GM20431 (cell line): Measurements from ENCODE around the gene ATP6V1E1.

Source experiments
- in situ Hi-C: fragments of 300-500 bp; cut with MseI, MboI; formaldehyde crosslinking; loops from one replicate; pipeline ENCODE4 v1.15.0; 2020; ENCODE audit warnings: low sequenced_read_pairs; ENCODE audit not compliant: unreplicated experiment

ATP6V1E1 gene

GRCh38 chr22:17554814-17555213 is 73.7 kb downstream of the ATP6V1E1 start:
- in situ Hi-C loops, result loop anchor here (25.0 kb wide), 1 partner anchor 332 kb away; no protein-coding TSS in a partner anchor

GRCh38 chr22:17552737-17553136 is 75.8 kb downstream of the ATP6V1E1 start:
- in situ Hi-C loops, result loop anchor here (25.0 kb wide), 1 partner anchor 335 kb away; no protein-coding TSS in a partner anchor

- in situ Hi-C loops, result loop anchor here (25.0 kb wide), 1 partner anchor 338 kb away; no protein-coding TSS in a partner anchor
Observed at GRCh38 chr22:17549655-17550054, 78.9 kb downstream of the ATP6V1E1 start.

- in situ Hi-C loops, result no loop called here
Observed at GRCh38 chr22:17549183-17549582, 79.4 kb downstream of the ATP6V1E1 start.

- in situ Hi-C loops, result no loop called here
Observed at GRCh38 chr22:17548756-17549035, 79.9 kb downstream of the ATP6V1E1 start.

GRCh38 chr22:17548010-17548755 is 80.4 kb downstream of the ATP6V1E1 start:
- in situ Hi-C loops, result no loop called here

- in situ Hi-C loops, result no loop called here
Observed at GRCh38 chr22:17542452-17542851, 86.1 kb downstream of the ATP6V1E1 start.
